Adrenal gland (tissue), 12 donors: Measurements from ENCODE around the gene GDF9. TPM values are rescaled to one million over a fixed set of nuclear protein-coding genes. Genes with fewer than 3 reads are reported as not detected.

ENCODE experiments used
- DNase-seq, 7 donors: peaks; one replicate each; pipeline ENCODE4 v3.0.0-alpha.2; 2019 to 2020
- H3K27ac ChIP-seq, 5 donors: fragments of 200-600 bp; sonication (generic) in 4 of 5; 1 replicate in 3 of 5; 2 replicates in 2 of 5; pipeline versions ENCODE4 v1.5.1 to v1.8.0; 2016 to 2020; ENCODE audit warnings: mild to moderate bottlenecking in 1 of 5
- H3K27me3 ChIP-seq: fragments of 200-600 bp; 2 replicates; pipeline ENCODE4 v1.8.0; 2021
- H3K36me3 ChIP-seq, 2 donors: fragments of 200-600 bp; replicated peaks in 1 of 2; 1 replicate in 1 of 2; 2 replicates in 1 of 2; pipeline versions ENCODE4 v1.5.1 to v1.8.0; 2018 to 2022
- H3K4me1 ChIP-seq, 2 donors: fragments of 200-600 bp; replicated peaks in 1 of 2; 1 replicate in 1 of 2; 2 replicates in 1 of 2; pipeline versions ENCODE4 v1.5.1 to v1.8.0; 2018 to 2021
- H3K4me3 ChIP-seq, 4 donors: fragments of 200-600 bp; sonication (generic) in 3 of 4; one replicate each; pipeline ENCODE4 v1.5.1; 2016 to 2018
- H3K9me3 ChIP-seq, 3 donors: fragments of 200-600 bp; sonication (generic) in 1 of 3; replicated peaks in 1 of 3; 1 replicate in 2 of 3; 2 replicates in 1 of 3; pipeline versions ENCODE4 v1.5.1 to v1.8.0; 2016 to 2021
- CTCF ChIP-seq, 6 experiments: fragments of 450-650 bp in 4 of 6; fragments of 200-600 bp in 2 of 6; sonication (generic) in 1 of 6; IDR thresholded peaks; 1 replicate in 5 of 6; 2 replicates in 1 of 6; pipeline versions ENCODE4 v1.5.1 to v1.8.0; 2016 to 2021; ENCODE audit warnings: antibody characterized with exemption in 6 of 6, mild to moderate bottlenecking in 2 of 6, moderate library complexity in 1 of 6
- POLR2A ChIP-seq, 2 donors: fragments of 450-650 bp; IDR thresholded peaks; one replicate each; pipeline ENCODE4 v1.6.1; 2017; ENCODE audit warnings: antibody characterized with exemption in 2 of 2, mild to moderate bottlenecking in 2 of 2, moderate library complexity in 1 of 2
- WGBS, 4 donors: extraction: QIAGEN DNeasy Blood & Tissue Kit in 2 of 4; methylation state at CpG; one replicate each; pipeline versions ENCODE4 v1.1.5 to v1.1.7; 2013 to 2017; 5-methylcytosine and 5-hydroxymethylcytosine counted together
- intact Hi-C, 2 donors: fragments of 100-400 bp; cut with DNase I; formaldehyde crosslinking; loops; one replicate each; pipeline versions ENCODE4 v1.14.1 to v1.15.0; 2022 to 2023
- polyA plus RNA-seq, 3 donors: library from polyadenylated mRNA; stranded (reverse); fragments of 200-250 nt in 2 of 3; fragments of 350-450 nt in 1 of 3; fragmentation: Illumina TruSeq in 1 of 3; extraction: RNeasy Lipid Tissue Mini Kit (QIAGEN cat#74804) in 1 of 3; gene quantifications; one replicate each; pipeline ENCODE4 v1.2.3, GENCODE V29; 2013 to 2014
- small RNA-seq, 2 donors: library from RNA; depleted of rRNA; stranded (forward); fragments of <200 nt; gene quantifications; one replicate each; pipeline ENCODE3, GENCODE V24; 2016
- total RNA-seq, 9 donors: library from RNA; depleted of rRNA in 4 of 9; stranded (reverse); fragments of >200 nt in 4 of 9; fragments of 120-200 nt in 1 of 9; fragmentation: NEBNext Ultra II Directional in 1 of 9; extraction: Animal tissue kit (Norgen Biotek cat#: 25700) in 1 of 9; gene quantifications; one replicate each; pipeline versions ENCODE4 v1.1.0 to v1.2.4, GENCODE V29; 2013 to 2023
- donor health status: healthy with polysubstance abuse.
- donor health status: Bipolar disorder and iron deficiency.
- donor health status: DM: yes; HTN: yes; CAD: no.
- donor health status: DM: no; HTN: no; CAD: no.
- donor health status: DM: no; HTN: no; CAD: no.
- donor health status: DM: yes; HTN: yes; CAD: no.

GDF9 gene
- total and polyA plus RNA-seq, 12 donors = 0.41 to 1.4 (median 0.83) TPM

GRCh38 chr5:132812781-132813598 is 53.3 kb downstream of the GDF9 start, which contains the start of gene SOWAHA:
SOWAHA (plus strand) TSS chr5:132813302; CDS start chr5:132813622, 320 bp downstream.
- Histone ChIP-seq H3K9me3 (no peaks in the 10 kb centered on the region), H3K27me3 (peaks cover 15% of the 10 kb centered on the region), H3K4me3 (peak within 1 kb of the TSS in 2 of 4 donors; percentile 18 to 46), H3K36me3 (no peaks in the 10 kb centered on the region), H3K4me1 (peaks cover 3 to 9% of the 10 kb centered on the region in 2 donors), H3K27ac (peak within 1 kb of the TSS in 1 of 5 donors; percentile 56)
- TF ChIP-seq POLR2A (IDR thresholded peaks at IDR 0.05) (no peak), CTCF (IDR thresholded peaks at IDR 0.05) (no peak)
- intact Hi-C loops = loop anchor here in 1 of 2 donors (10.0 kb wide), 1 partner anchor 428 kb away; no protein-coding TSS in a partner anchor
- no peak for DNase-seq
- WGBS, 4 donors = 3 to 11% (median 7%) methylated on average over 16 to 68 of the region's 68 CpGs

DNA sequence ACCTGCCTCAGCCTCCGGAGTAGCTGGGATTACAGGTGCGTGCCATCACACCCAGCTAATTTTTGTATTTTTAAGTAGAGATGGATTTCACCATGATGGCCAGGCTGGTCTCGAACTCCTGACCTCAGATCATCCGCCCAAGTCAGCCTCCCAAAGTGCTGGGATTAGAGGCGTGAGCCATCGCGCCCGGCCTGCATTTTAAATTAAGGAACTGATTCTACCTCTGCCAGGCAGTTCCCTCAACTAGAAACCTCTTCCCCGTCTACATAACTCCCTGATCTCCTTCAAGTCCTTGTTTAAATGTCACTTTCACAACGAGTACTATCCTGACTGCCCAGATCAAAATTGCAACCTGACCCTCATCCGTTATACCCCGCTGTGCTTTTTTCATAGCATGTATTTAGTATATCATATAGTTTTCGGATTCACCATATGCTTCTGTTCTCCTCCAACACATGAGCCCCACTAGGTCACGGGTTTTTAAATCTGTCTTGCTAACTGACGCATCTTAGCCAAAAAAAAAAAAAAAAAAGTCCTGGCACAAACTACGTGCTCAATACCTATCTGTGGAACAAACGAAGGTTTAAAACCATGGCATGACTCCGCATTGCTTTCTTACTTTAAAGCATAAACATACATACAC is 54.0 kb downstream of the GDF9 start:
- H3K27ac ChIP-seq = no peak overlapping the region
- whole genome bisulfite sequencing, 4 donors = 52 to 64% (median 59%) methylated on average over 18 of the region's 18 CpGs
- DNase-seq = no peak
- TF ChIP-seq CTCF (IDR thresholded peaks at IDR 0.05) (no peak), POLR2A (IDR thresholded peaks at IDR 0.05) (no peak)
- H3K27me3 ChIP-seq = peaks cover 15% of the 10 kb centered on the region
- intact Hi-C loops = loop anchor here in 1 of 2 donors (10.0 kb wide), 1 partner anchor 427 kb away; no protein-coding TSS in a partner anchor
- H3K4me3 ChIP-seq = no peak overlapping the region
- H3K9me3 ChIP-seq = no peaks in the 10 kb centered on the region
- peaks cover 3 to 9% of the 10 kb centered on the region in 2 donors for H3K4me1 ChIP-seq
- no peaks in the 10 kb centered on the region for H3K36me3 ChIP-seq

Small RNA genes within 50 kb of the gene (small RNA-seq; reads per million reads assigned to genes)
- 0 reads per million in 2 donors for gene RNA5SP192

Other genes with a start within 250 kb of the GDF9 start
- gene IL13, start 208.3 kb downstream of the GDF9 start, total RNA-seq = under 1 TPM in 2 of 9 donors, not detected in 7; 0.06 to 0.61 TPM
- gene IL13, start 208.3 kb downstream of the GDF9 start, polyA plus RNA-seq = under 1 TPM in 2 of 3 donors, not detected in 1; 0.10 to 0.32 TPM
- gene IL4, start 192.5 kb downstream of the GDF9 start, total RNA-seq = not detected
- gene IL4, start 192.5 kb downstream of the GDF9 start, polyA plus RNA-seq = not detected
- gene KIF3A, start 128.9 kb downstream of the GDF9 start, total RNA-seq = 10 to 100 TPM in 4 of 9 donors, 1 to 10 TPM in 5; 5.6 to 42.0 (median 9.5) TPM
- gene KIF3A, start 128.9 kb downstream of the GDF9 start, polyA plus RNA-seq = 10 to 100 TPM in 2 of 3 donors, 1 to 10 TPM in 1; 4.1 to 26.8 (median 11.7) TPM
- gene CCNI2, start 119.0 kb downstream of the GDF9 start, total RNA-seq = under 1 TPM in 4 of 9 donors, not detected in 5; 0.08 to 0.33 (median 0.17) TPM
- gene CCNI2, start 119.0 kb downstream of the GDF9 start, polyA plus RNA-seq = under 1 TPM; 0.20 to 0.40 (median 0.40) TPM
- 10 to 100 TPM in 8 of 9 donors, 1 to 10 TPM in 1; 9.7 to 36.2 (median 27.6) TPM for gene SEPTIN8, start 89.2 kb downstream of the GDF9 start, total RNA-seq
- 10 to 100 TPM; 16.1 to 30.7 (median 19.6) TPM for gene SEPTIN8, start 89.2 kb downstream of the GDF9 start, polyA plus RNA-seq
- 1 to 10 TPM in 2 of 9 donors, under 1 TPM in 4, not detected in 3; 0.06 to 1.8 (median 0.53) TPM for gene SOWAHA, start 53.2 kb downstream of the GDF9 start, total RNA-seq
- under 1 TPM; 0.17 to 0.90 (median 0.40) TPM for gene SOWAHA, start 53.2 kb downstream of the GDF9 start, polyA plus RNA-seq
- 10 to 100 TPM in 1 of 9 donors, 1 to 10 TPM in 8; 1.9 to 10.3 (median 5.2) TPM for gene SHROOM1, start 35.8 kb downstream of the GDF9 start, total RNA-seq
- 10 to 100 TPM in 1 of 3 donors, 1 to 10 TPM in 2; 1.3 to 18.3 (median 6.7) TPM for gene SHROOM1, start 35.8 kb downstream of the GDF9 start, polyA plus RNA-seq
- gene UQCRQ, start 173 bp upstream of the GDF9 start, total RNA-seq = 100 to 1,000 TPM; 141 to 807 (median 505) TPM
- gene UQCRQ, start 173 bp upstream of the GDF9 start, polyA plus RNA-seq = 100 to 1,000 TPM; 263 to 729 (median 538) TPM
- gene LEAP2, start 7.2 kb upstream of the GDF9 start, total RNA-seq = 1 to 10 TPM in 4 of 9 donors, under 1 TPM in 3, not detected in 2; 0.39 to 1.7 (median 1.1) TPM
- gene LEAP2, start 7.2 kb upstream of the GDF9 start, polyA plus RNA-seq = 1 to 10 TPM in 2 of 3 donors, under 1 TPM in 1; 0.57 to 3.1 (median 1.8) TPM
- gene AFF4, start 97.2 kb upstream of the GDF9 start, total RNA-seq = 100 to 1,000 TPM in 1 of 9 donors, 10 to 100 TPM in 8; 42.5 to 158 (median 91.0) TPM
- 100 to 1,000 TPM in 1 of 3 donors, 10 to 100 TPM in 1, 1 to 10 TPM in 1; 9.7 to 107 (median 14.6) TPM for gene AFF4, start 97.2 kb upstream of the GDF9 start, polyA plus RNA-seq
- gene ZCCHC10, start 160.1 kb upstream of the GDF9 start, total RNA-seq = 10 to 100 TPM in 8 of 9 donors, 1 to 10 TPM in 1; 8.3 to 39.3 (median 18.2) TPM
- gene ZCCHC10, start 160.1 kb upstream of the GDF9 start, polyA plus RNA-seq = 10 to 100 TPM; 15.5 to 25.9 (median 20.6) TPM
- 100 to 1,000 TPM in 2 of 9 donors, 10 to 100 TPM in 7; 48.0 to 141 (median 81.8) TPM for gene HSPA4, start 185.5 kb upstream of the GDF9 start, total RNA-seq
- gene HSPA4, start 185.5 kb upstream of the GDF9 start, polyA plus RNA-seq = 100 to 1,000 TPM; 123 to 207 (median 159) TPM